Measurements from ENCODE around the gene SH3GL1.

The SH3GL1 gene

DNA sequence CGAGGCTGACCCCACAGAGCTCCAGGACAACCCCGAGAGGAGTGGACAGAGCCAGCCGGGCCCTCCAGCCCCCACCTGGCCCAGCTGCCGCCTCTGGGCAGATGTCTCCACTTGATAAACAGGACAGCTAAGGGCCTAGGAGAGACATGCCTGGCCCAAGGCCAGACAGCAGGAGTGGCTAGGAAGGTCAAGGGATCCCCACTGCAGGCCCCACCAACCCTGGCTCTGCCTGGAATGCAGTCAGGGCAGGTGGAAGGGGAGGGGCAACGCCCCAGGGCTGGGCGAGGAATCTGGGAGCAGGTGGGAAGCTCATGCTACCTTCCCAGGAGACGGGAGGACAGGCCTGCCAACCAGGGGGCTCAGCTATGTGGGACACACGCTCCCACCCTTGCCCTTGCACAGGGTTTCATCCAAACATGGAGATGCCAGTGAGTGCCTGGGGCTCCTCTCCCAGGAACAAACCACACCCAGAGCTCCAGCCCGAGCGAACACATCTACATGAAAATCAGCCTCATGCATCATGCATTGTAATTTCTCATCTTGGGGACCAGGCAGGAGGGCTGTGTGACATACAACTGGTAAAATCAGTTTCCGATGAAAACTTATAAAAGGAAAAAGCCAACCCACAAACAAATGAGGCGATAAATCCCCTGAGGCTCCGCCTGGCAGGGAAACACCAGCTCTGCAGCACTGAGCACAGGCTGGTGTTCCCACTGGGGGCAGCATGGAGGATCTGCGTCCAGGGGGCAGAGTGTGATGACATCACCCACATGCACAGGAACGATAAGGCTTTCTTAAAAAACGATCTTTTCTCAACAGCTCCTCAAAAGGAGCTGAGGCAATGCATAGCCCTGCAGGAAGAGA, 25.0 kb downstream of the SH3GL1 start:
- DNase-seq = no peak

GRCh38 chr19:4374498-4375163, 25.7 kb downstream of the SH3GL1 start:
- no peak for DNase-seq

GRCh38 chr19:4373601-4374497, 26.5 kb downstream of the SH3GL1 start:
- no peak for DNase-seq

GRCh38 chr19:4373013-4373367, 27.4 kb downstream of the SH3GL1 start:
- DNase-seq = no peak

DNA sequence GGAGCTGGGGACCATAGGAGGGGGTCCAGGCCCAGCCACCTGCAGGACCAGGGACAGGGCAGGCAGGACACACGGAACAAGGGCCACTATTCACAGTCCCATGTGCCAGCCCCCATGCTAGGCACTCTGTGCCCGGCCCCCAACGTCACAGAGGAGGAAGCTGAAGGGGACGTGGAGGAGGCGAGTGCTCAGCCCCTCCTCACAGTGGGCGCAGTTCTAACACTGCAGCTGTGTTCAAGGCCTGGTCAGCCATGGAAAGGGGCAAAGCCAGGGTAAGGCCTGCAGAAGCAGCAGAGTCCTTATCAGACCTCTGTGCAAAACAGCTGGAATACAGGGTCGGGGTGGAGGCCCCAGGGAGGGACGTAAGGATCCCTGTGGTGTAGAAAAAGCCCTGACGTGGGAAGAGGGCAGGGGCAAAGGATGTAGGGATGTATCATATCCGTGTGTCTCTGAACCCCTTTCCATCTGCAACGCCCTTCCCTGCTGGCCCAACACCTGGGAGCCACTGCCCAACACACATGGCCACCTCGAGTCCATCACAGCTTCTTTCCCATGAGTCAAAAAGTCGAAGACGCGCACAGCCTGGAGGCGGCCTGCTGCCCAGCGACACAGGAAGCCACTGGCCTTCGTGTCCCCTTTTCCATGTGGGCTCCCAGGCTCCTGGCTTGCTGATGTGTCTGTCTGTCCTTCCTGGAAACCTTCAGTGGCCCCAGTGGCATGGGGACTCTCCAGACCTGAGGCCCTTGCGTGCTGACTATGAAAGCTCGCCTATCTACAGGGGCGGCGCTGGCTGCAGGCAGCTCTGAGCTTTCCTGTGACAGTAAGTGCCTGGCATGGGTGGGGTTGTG, 28.0 kb downstream of the SH3GL1 start:
- no peak for DNase-seq

GRCh38 chr19:4371247-4372164, 28.8 kb downstream of the SH3GL1 start:
- DNase-seq = no peak

GRCh38 chr19:4370418-4371041, 29.8 kb downstream of the SH3GL1 start:
- no peak for DNase-seq

DNA sequence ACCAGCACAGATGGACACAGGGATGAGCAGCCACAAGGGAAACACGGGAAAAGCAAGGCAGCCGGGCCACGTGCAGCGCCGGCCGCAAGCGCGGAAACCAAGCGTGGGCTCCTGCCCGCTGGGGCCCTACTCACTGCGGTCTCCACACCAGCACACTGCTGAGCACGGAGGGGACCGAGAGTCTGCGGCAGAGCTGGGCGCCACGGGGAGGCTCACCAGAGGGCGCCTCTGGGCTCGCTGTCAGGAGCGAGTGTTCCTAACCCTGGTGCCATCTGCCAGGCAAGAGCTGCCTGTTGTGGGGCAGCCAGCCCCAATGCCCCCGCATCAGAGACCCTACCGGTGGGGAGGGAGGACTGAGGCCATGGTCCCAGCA, 30.5 kb downstream of the SH3GL1 start:
- DNase-seq = no peak

DNA sequence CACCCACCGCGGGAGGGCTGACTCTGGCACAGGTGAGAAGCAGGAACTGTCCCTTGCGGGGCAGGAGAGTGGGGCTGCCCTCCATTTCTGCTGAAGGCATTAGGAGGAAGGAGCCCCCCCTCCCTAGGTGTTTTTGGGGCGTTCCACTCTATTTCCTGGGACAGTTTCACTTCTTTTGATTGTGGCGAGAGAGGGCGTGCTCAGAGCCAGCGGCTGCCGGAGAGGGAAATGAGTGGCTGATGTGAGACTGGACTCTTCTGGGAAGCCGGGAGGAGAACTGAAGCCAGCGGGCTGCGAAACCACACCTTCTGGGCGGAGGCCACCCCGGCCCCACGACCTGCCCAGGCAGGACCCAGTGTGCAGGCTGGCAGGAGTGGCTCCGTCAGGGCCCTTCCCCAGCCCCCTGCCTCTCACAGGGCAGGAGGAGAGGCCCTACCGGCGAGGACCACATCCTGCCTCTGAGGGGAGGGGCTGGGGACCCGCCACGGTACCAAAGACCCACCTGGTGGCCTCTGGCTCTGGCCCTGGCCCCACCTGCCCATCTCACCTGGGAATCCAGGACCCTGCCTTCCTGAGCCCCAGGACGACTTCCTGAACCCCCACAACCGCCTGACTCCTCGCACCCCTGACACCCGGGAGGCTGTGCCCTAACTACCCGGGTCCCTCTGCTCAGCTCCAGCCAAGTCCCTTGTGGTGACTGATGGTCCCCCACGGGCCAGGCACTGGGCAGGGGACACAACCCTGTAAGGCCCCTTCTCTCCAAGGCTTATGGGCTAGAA, 31.0 kb downstream of the SH3GL1 start:
- no peak for DNase-seq

DNA sequence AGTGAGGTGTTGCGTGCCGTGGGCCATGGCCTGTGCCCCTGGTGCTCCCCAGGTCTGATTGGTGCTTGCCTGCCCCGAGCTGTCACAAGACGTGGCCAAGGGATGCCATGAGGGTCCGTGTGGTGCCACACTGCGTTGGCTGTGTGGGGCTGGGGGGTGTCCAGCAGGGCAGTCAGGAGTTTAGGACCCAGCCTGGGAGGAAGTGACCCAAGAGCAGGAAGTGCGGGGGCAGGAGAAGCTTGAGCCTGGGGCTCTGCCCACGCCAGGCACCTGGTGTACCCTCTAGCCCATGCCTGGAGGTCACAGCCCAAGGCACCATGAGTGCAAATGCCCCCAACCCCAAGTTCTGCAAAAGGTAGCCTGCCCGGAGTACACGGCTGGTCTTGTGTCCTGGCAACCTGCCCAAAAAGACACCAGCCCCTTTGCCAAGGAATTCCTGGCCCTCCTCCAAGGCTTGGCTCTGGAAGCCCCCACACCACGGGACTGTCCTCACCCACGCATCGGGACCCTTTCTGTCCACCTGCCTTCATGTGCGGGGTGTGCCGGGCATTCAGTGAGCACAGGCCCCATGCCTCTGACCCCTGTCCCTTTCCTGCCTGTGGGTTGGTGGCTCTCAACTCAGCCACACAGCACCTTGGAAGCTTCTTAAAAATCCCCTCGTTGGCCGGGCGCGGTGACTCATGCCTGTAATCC, 32.1 kb downstream of the SH3GL1 start:
- no peak for DNase-seq

DNA sequence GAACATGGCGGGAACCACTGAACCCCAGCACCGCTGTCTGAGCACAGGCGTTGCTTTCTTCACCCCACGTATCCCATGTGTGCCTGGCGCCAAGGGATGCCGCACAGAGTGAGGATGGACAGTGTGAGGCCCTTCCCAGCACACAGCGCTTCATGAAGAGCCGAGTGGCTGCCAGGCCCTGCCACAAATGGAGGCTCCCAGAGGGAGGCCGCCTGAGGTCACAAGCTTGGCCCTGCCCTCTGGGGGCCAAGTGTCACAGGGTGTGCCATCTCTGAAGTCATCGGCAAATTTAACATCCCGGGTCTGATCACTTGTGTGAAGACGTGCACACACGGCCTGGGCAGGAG, 32.6 kb downstream of the SH3GL1 start:
- DNase-seq = no peak

- DNase-seq = no peak
Observed at GRCh38 chr19:4367336-4367723, 33.0 kb downstream of the SH3GL1 start.

DNA sequence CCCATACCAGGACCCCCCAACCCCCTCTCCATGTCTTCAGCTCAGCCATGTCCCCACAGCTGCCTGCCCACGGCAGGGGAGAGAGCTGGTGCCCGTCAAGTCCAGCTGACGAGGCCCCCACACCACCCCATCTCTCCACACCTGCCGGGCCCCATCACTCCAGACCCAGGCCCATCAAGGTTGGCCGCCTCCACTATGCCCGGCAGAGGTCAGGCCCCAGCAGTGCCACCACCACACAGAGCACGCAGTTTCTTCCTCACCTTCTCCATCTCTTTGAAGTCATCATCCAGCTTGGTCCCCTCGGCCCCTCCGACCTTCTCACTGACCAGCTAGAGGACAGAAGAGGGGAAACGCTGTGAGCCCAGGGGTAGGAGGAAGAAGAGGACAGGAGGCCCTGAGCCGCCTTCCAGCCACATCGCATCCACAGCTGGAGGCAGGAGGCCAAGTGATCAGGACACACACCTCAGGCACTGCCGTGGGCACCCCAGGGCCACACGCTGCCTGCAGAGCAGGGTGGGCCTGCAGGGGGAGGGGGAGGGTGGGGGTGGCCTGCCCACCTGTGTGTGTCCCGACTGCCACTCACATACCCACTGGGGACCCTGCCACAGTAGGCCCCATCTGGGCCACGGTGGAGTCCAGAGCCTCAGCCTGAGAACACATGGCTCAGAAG, 33.5 kb downstream of the SH3GL1 start:
- DNase-seq = no peak

GRCh38 chr19:4365791-4366665, 34.3 kb downstream of the SH3GL1 start:
- no peak for DNase-seq

- DNase-seq = no peak
Observed at GRCh38 chr19:4365341-4365740, 35.0 kb downstream of the SH3GL1 start.

- no peak for DNase-seq
Observed at GRCh38 chr19:4363571-4364304, 36.6 kb downstream of the SH3GL1 start.

DNA sequence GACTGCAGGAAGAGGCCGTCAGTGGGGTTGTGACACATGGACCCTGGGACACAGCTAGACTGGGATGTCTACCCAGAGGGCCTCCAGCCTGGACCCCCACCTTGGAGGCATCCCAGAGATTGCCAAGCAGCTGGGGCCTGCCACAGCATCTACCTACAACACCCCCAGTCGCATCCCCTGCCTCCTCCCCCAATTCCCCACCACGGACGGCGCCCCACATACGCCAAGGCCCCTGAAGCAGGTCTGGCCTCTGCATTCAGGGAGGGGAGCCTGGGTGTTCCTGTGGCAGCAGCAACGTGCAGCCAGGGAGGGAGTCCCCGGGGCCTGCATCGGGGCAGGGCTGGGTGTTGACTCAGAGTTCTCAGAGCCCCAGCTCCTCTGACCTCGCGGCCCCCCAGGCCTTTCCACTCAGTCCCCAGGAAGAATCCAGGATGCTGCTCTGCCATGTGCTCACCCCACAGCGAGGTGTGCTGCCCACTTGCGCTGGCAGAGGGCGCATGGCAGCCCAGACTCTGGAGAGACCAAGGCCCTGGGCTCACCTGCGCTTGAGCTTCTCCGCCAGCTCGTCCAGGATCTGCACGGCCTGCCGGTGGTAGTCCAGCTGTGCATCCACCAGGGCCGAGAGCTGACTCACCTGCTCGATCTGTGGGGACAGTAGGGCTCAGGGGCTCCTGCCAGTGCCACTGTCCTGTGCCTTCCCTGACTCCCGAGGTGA, 37.4 kb downstream of the SH3GL1 start:
- DNase-seq = no peak
